Measurements from ENCODE around the gene SGO2.
"Not testable (repeated sequence)": the region's sequence is repeated elsewhere in the genome, so short reads cannot be mapped to it uniquely, and the experiment has no call there.

SGO2 gene

GRCh38 chr2:200515155-200515554 is 10.9 kb upstream of the SGO2 start:
- H3K4me3 ChIP-seq (ENCODE audit: low read depth, low read length) = no peak overlapping the region
- DNase-seq (ENCODE audit: low read depth) = no peak

- DNase-seq (ENCODE audit: low read depth) = no peak
- H3K4me3 ChIP-seq (ENCODE audit: low read depth, low read length) = no peak overlapping the region
Measured at GRCh38 chr2:200523158-200523557, 2.8 kb upstream of the SGO2 start.

GRCh38 chr2:200523604-200524003 is 2.4 kb upstream of the SGO2 start:
- DNase-seq (ENCODE audit: low read depth) = no peak
- H3K4me3 ChIP-seq (ENCODE audit: low read depth, low read length) = no peak overlapping the region

- no peak overlapping the region for H3K4me3 ChIP-seq (ENCODE audit: low read depth, low read length)
Measured at GRCh38 chr2:200525066-200525465, 941 bp upstream of the SGO2 start.

GRCh38 chr2:200525551-200525881 is 491 bp upstream of the SGO2 start:
- H3K4me3 ChIP-seq (ENCODE audit: low read depth, low read length) = peak overlapping the region; percentile 72
- DNase-seq (ENCODE audit: low read depth) = no peak

More at GRCh38 chr2:200525066-200525465, 941 bp upstream of the SGO2 start:
- no peak for DNase-seq (ENCODE audit: low read depth)

- DNase-seq (ENCODE audit: low read depth) = no peak
- no peak overlapping the region for H3K4me3 ChIP-seq (ENCODE audit: low read depth, low read length)
Measured at GRCh38 chr2:200528228-200528627, 2.2 kb downstream of the SGO2 start.

- DNase-seq (ENCODE audit: low read depth) = no peak
- no peak overlapping the region for H3K4me3 ChIP-seq (ENCODE audit: low read depth, low read length)
Measured at GRCh38 chr2:200533754-200534153, 7.7 kb downstream of the SGO2 start.

- H3K4me3 ChIP-seq (ENCODE audit: low read depth, low read length) = no peak overlapping the region
- DNase-seq (ENCODE audit: low read depth) = no peak
Measured at GRCh38 chr2:200534572-200534971, 8.6 kb downstream of the SGO2 start.

- no peak overlapping the region for H3K4me3 ChIP-seq (ENCODE audit: low read depth, low read length)
Measured at GRCh38 chr2:200538139-200538538, 12.1 kb downstream of the SGO2 start.

GRCh38 chr2:200540793-200541192 is 14.8 kb downstream of the SGO2 start:
- no peak for DNase-seq (ENCODE audit: low read depth)
- H3K4me3 ChIP-seq (ENCODE audit: low read depth, low read length) = no peak overlapping the region

More at GRCh38 chr2:200538139-200538538, 12.1 kb downstream of the SGO2 start:
- no peak for DNase-seq (ENCODE audit: low read depth)

GRCh38 chr2:200566596-200566995 is 40.6 kb downstream of the SGO2 start:
- DNase-seq (ENCODE audit: low read depth); H3K4me3 ChIP-seq (ENCODE audit: low read depth, low read length): not testable (repeated sequence)

GRCh38 chr2:200567932-200568331 is 41.9 kb downstream of the SGO2 start:
- H3K4me3 ChIP-seq (ENCODE audit: low read depth, low read length) = no peak overlapping the region
- no peak for DNase-seq (ENCODE audit: low read depth)

- no peak overlapping the region for H3K4me3 ChIP-seq (ENCODE audit: low read depth, low read length)
- no peak for DNase-seq (ENCODE audit: low read depth)
Measured at GRCh38 chr2:200575957-200576356, 50.0 kb downstream of the SGO2 start.

GRCh38 chr2:200577027-200577426 is 51.0 kb downstream of the SGO2 start:
- H3K4me3 ChIP-seq (ENCODE audit: low read depth, low read length) = no peak overlapping the region
- no peak for DNase-seq (ENCODE audit: low read depth)

- no peak for DNase-seq (ENCODE audit: low read depth)
- no peak overlapping the region for H3K4me3 ChIP-seq (ENCODE audit: low read depth, low read length)
Measured at GRCh38 chr2:200578778-200579177, 52.8 kb downstream of the SGO2 start.

- H3K4me3 ChIP-seq (ENCODE audit: low read depth, low read length) = no peak overlapping the region
- DNase-seq (ENCODE audit: low read depth) = no peak
Measured at GRCh38 chr2:200584639-200585038, 58.6 kb downstream of the SGO2 start.

GRCh38 chr2:200585340-200585729 is 59.3 kb downstream of the SGO2 start:
- DNase-seq (ENCODE audit: low read depth) = no peak
- H3K4me3 ChIP-seq (ENCODE audit: low read depth, low read length) = peak overlapping the region; percentile 63

- no peak for DNase-seq (ENCODE audit: low read depth)
- H3K4me3 ChIP-seq (ENCODE audit: low read depth, low read length) = peak within 1 kb of the TSS; percentile 63
Measured at GRCh38 chr2:200585730-200586643, 60.0 kb downstream of the SGO2 start, which contains the start of gene AOX1. Gene AOX1, plus strand, starts transcription at chr2:200586014. Its CDS starts 95 bp downstream, at chr2:200586109.

- H3K4me3 ChIP-seq (ENCODE audit: low read depth, low read length) = peak overlapping the region; percentile 63
- no peak for DNase-seq (ENCODE audit: low read depth)
Measured at GRCh38 chr2:200586644-200586975, 60.6 kb downstream of the SGO2 start.

- H3K4me3 ChIP-seq (ENCODE audit: low read depth, low read length) = peak overlapping the region; percentile 63
- DNase-seq (ENCODE audit: low read depth) = no peak
Measured at GRCh38 chr2:200587007-200587616, 61.1 kb downstream of the SGO2 start.

Measured in skeletal muscle cell (primary cell).